Activated CD4-positive, alpha-beta T cell treated with anti-CD3 and anti-CD28 coated beads, Interleukin-2, amount 50 U/mL, for 1 hour (primary cell): ENCODE data around the gene RRP8.

Experiments used
- DNase-seq: peaks from one replicate; pipeline ENCODE4 v3.0.0-alpha.2; 2020

The RRP8 gene

GRCh38 chr11:6598555-6598954 lies 4.9 kb downstream of the RRP8 start:
- no peak for DNase-seq

- DNase-seq: no peak
Observed at GRCh38 chr11:6596239-6596877, 7.1 kb downstream of the RRP8 start.

GRCh38 chr11:6594142-6594768 lies 9.2 kb downstream of the RRP8 start:
- DNase-seq: no peak

GRCh38 chr11:6588018-6588417 lies 15.4 kb downstream of the RRP8 start:
- no peak for DNase-seq

GRCh38 chr11:6587360-6587953 lies 16.0 kb downstream of the RRP8 start:
- no peak for DNase-seq

GRCh38 chr11:6586434-6587359 lies 16.7 kb downstream of the RRP8 start:
- no peak for DNase-seq

GRCh38 chr11:6584528-6584927 lies 18.9 kb downstream of the RRP8 start:
- DNase-seq: no peak

- no peak for DNase-seq
Observed at GRCh38 chr11:6583584-6583983, 19.8 kb downstream of the RRP8 start.

- DNase-seq: no peak
Observed at GRCh38 chr11:6579681-6580080, 23.7 kb downstream of the RRP8 start.

- no peak for DNase-seq
Observed at GRCh38 chr11:6578134-6578533, 25.3 kb downstream of the RRP8 start.

GRCh38 chr11:6576471-6577373 lies 26.7 kb downstream of the RRP8 start:
- DNase-seq: no peak

- no peak for DNase-seq
Observed at GRCh38 chr11:6574816-6575715, 28.4 kb downstream of the RRP8 start.

GRCh38 chr11:6572215-6572614 lies 31.2 kb downstream of the RRP8 start:
- DNase-seq: no peak

GRCh38 chr11:6571434-6572008 lies 31.9 kb downstream of the RRP8 start:
- no peak for DNase-seq

- DNase-seq: no peak
Observed at GRCh38 chr11:6570691-6571427, 32.6 kb downstream of the RRP8 start.

GRCh38 chr11:6569706-6570105 lies 33.7 kb downstream of the RRP8 start:
- DNase-seq: no peak

- no peak for DNase-seq
Observed at GRCh38 chr11:6568191-6568918, 35.1 kb downstream of the RRP8 start.

- no peak for DNase-seq
Observed at GRCh38 chr11:6567371-6567745, 36.1 kb downstream of the RRP8 start.

- DNase-seq: no peak
Observed at GRCh38 chr11:6566704-6567370, 36.6 kb downstream of the RRP8 start.
